LNCaP clone FGC (cell line): ENCODE measurements around the gene POR.
"Not testable (repeated sequence)": the region's sequence is repeated elsewhere in the genome, so short reads cannot be mapped to it uniquely, and the experiment has no call there.

Experiments used
- DNase-seq: peaks from one replicate; pipeline ENCODE4 v3.0.0-alpha.2; 2011; ENCODE audit warnings: low read depth
- H3K4me3 ChIP-seq: 2 replicates; pipeline ENCODE4 v1.5.1; 2011; ENCODE audit warnings: mild to moderate bottlenecking, low read depth, low read length, control low read depth
- CTCF ChIP-seq: IDR thresholded peaks from 2 replicates; pipeline ENCODE4 v1.5.1; 2012; ENCODE audit warnings: mild to moderate bottlenecking; ENCODE audit not compliant: control insufficient read depth, insufficient read depth; ENCODE audit errors: extremely low read depth

Gene POR

GRCh38 chr7:75887669-75888369, 27.1 kb upstream of the POR start:
- H3K4me3 ChIP-seq: no peak overlapping the region
- DNase-seq: no peak
- no peak for TF ChIP-seq CTCF

GRCh38 chr7:75888464-75889222, 26.3 kb upstream of the POR start:
- peak; percentile 25; the same call in 1 of the 2 replicates for TF ChIP-seq CTCF
- DNase-seq: peak; percentile 35
- H3K4me3 ChIP-seq: no peak overlapping the region

GRCh38 chr7:75889223-75889825, 25.6 kb upstream of the POR start:
- H3K4me3 ChIP-seq: no peak overlapping the region
- no peak for TF ChIP-seq CTCF
- DNase-seq: no peak

- DNase-seq: no peak
- no peak for TF ChIP-seq CTCF
- H3K4me3 ChIP-seq: no peak overlapping the region
These were observed 25.1 kb upstream of the POR start for GRCh38 chr7:75889826-75890225.

GRCh38 chr7:75891237-75891636, 23.7 kb upstream of the POR start:
- H3K4me3 ChIP-seq: not testable (repeated sequence)

GRCh38 chr7:75891815-75892411, 23.0 kb upstream of the POR start:
- DNase-seq: no peak
- no peak for TF ChIP-seq CTCF
- no peak overlapping the region for H3K4me3 ChIP-seq

More at GRCh38 chr7:75891237-75891636, 23.7 kb upstream of the POR start:
- not testable (repeated sequence) for DNase-seq
